ENCODE measurements around the gene RAB11FIP4.

Gene RAB11FIP4

DNA sequence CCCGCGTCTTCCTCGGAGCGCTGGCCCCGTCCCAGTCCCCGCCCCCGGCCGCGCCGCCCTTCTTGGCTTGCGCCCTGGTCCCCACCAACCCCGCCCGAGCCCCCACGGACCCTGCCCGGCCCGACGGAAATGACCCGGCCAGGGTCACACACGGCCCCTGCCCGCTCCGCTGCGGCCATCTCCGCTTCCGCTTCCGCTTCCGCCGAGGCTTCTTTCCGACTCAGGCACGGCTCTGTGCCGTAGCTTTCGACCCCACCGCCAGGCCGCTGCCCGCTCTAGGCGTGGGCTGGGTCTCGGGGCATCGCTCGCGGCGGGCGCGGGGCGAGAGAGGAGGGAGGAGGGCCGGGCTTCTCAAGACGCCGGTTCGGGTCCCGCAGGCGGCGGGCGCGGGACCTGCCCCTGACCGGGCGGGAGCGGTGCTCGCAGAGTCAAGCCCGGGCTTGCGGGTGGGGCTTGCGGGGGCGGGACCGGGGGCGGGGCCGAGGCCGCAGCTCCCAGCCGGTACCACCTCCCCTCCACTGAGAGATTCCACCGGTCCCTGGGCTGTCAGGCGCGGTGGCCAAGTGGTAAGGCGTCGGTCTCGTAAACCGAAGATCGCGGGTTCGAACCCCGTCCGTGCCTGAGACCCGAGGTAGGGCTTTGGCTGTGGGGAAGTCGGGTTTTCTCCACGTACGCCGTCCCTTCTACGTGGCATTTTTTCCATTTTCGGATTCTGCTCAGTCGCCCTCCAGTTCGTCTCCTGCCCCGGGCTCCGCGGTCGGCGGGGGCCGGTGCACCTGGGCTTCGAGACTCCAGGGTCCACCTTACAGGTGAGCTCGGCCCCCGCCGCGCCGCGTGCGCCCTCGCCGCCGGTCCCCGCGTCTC is 158.3 kb downstream of the RAB11FIP4 start:
- peak; percentile 95 for DNase-seq (ENCODE audit: low spot score)

DNA sequence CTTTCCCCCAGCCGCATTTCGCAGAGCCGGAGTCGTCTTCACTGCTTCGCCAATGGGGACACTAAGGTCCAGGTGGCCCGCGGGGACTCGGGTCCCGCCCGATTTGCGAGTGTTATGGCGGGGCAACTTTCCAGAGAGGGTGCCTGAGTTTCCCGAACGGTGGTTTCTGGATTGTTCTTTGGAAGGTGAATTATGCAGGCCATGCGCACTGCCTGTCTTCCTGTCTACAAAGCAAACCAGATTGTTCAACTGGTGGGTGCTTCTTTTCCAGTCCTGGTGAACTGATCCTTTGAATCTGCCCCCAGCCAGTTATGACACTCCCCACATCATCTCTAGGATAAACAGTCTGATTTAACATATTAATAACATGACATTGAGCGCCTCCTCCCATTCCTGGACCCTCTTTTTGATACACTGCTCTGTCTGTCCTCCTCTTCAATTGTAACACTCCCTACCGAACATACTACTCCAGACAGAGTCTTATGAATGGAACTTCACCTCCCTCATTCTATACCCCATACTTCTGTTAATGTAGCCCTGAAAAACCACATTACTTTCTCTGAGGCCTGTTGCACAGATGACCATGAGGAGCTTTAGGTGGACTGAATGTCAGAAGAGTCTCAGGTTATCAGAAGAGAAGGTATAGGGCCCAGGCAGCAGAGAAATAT is 159.0 kb downstream of the RAB11FIP4 start:
- no peak for DNase-seq (ENCODE audit: low spot score)

DNA sequence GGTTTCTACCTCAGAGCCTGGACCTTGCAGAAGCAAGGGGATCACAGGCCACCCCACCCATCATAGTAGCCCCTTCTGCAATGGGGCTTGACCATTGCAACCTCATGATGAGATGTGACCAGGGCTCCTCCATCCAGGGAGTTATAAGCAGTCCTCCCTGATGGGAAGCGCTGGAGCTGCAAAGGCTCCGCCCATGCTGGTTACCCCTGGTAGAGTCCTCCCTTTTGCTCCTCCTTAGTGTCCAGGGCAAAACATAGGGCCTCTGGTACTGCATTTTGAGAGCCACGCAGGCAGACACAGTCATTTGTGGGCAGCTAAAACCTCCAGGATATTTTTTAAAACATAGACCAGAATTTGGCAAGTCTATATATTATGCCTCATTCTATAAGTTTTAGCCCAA is 161.1 kb downstream of the RAB11FIP4 start:
- DNase-seq (ENCODE audit: low spot score): no peak

GRCh38 chr17:31553506-31553905 is 162.0 kb downstream of the RAB11FIP4 start:
- DNase-seq (ENCODE audit: low spot score): no peak

DNA sequence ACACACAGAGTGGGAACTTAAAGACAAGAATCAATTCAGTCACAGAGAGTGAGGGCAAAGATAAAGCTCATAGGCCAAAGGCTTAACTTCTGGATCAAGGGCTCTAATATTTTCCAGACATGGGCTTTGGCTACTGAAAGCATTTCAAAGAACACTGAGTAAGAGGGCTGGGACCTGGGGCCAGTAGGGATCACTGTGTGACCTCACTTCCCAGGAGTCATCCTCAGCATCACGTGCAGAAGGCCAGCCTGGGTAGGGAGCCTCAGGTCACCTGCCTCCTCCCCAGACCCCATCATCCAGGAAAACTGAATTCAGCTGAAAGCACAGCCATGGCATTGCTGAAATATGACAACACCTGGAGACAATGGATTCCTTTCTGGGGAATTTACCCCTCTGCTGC is 163.5 kb downstream of the RAB11FIP4 start:
- DNase-seq (ENCODE audit: low spot score): no peak

DNA sequence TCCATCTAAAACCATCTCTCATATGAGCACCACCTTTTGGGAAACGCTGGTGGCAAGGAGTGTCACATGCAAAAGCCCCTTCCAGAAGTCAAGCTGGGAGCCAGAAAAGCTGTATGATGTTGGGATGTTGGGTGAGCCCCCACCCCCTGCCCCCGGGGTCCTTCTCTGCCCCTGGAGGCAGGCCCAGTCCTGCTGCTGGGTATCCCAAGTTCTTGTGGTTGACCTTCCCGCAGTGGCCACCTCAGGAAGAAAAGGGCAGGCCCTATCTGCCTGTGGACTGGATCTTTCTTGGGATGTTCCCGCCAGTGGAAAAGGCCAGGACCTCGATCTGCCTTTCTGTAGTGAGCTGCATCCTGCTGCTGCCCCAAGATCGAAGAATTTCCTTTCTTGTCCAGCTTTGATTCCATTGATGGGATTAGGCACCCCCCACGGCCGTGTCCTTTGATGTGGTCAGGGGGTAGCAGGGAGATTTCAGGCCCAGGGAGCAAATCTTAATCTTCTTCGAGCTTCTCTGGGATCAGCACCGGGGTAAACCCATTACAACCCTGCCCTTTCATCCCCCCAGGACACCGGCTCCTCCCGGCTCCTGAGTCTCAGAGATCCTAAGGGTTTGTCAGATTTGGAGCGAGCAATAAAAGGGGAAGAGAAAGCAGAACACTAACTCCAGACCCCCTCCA is 165.6 kb downstream of the RAB11FIP4 start:
- DNase-seq (ENCODE audit: low spot score): no peak

- peak; percentile 68 for DNase-seq (ENCODE audit: low spot score)
Measured at GRCh38 chr17:31558748-31559583, 167.5 kb downstream of the RAB11FIP4 start.

- DNase-seq (ENCODE audit: low spot score): no peak
Measured at GRCh38 chr17:31559584-31560501, 168.4 kb downstream of the RAB11FIP4 start.

GRCh38 chr17:31560616-31561235 is 169.3 kb downstream of the RAB11FIP4 start:
- DNase-seq (ENCODE audit: low spot score): no peak

DNA sequence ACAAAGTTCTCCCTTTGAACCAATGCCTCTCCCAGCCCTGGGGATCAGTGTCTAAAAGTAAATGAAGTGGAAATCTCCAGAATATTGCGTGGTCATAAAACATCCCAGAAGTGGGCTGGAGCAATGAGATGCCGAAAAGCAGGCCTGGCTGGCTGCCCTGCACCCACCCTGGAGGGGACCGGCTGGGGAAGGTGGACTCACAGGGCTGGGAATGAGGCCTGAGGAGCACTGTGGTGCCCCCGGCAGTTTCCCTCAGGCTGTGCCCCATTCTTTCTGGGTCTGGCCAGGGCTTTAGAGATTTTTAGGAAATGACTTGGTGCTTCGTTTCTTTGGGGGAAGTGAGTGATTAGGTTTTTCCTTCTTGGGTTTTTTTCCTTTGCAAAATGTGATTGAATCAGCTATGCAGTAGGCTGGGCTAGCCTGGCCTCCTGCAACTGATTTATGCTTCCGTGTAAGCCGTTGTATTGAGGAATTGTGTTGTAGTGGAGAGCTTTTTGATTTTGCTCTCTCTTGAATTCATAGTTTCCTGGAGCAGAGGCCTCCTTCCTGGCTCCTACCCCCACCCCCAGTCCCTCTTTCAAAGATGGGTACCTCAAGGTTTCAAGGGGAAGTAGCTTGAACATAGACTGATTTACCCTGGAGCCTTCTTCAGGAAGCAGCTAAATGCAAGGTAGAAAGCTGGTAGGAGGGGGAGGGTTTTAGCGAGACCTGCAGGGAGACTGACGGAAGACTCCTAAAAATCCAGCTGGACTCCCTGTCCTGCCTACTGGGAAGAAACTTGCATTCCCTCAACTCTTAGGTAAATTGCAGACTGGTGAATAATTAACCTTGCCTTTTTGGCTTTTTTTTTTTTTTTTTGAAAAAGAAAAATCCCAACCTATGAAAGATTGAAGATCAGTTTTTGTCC is 170.2 kb downstream of the RAB11FIP4 start:
- no peak for DNase-seq (ENCODE audit: low spot score)

DNA sequence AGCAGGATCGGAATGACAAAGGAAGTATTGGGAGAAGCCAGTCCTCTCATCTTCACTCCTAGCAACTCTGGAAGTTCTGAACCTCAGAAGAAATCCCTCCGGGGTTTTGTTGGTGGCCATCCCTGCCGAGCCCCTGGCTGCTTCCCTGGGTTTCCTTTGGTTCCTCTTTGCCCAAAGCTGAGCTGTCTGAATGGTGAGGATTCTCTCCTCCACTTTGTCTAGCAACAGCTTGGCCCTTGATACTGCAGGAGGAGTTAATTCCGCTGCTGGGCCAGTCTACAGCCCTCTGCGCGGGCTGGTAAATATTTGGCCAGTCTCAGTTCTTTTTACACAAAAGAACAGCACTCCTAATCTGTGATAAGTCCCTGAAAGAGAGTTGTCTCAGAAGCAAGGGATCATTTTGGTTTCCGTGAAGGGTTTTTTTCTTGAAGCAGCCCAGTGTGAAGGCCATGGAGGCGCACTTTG is 170.9 kb downstream of the RAB11FIP4 start:
- no peak for DNase-seq (ENCODE audit: low spot score)

GRCh38 chr17:31564291-31564690 is 172.8 kb downstream of the RAB11FIP4 start:
- DNase-seq (ENCODE audit: low spot score): no peak

DNA sequence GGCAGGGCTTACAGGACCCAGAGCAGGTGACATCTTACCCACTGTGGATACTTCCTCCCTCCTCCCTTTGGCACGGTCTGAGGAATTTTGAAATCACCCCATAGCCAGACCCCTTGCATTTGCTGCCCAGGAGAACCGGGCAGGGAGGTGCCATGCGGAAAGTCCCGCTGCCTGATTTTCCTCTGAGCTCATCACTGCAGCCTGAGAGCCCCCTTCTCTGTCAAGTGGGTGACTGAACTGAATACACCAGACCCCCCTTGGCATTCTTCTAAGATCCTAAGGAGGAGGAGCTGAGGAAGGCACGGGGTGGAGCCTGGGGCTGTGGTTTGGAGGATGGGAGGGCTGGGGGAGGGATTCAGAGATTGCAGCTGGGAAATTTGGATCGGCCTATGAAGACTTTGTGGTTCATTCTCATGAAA is 173.4 kb downstream of the RAB11FIP4 start:
- DNase-seq (ENCODE audit: low spot score): no peak

DNA sequence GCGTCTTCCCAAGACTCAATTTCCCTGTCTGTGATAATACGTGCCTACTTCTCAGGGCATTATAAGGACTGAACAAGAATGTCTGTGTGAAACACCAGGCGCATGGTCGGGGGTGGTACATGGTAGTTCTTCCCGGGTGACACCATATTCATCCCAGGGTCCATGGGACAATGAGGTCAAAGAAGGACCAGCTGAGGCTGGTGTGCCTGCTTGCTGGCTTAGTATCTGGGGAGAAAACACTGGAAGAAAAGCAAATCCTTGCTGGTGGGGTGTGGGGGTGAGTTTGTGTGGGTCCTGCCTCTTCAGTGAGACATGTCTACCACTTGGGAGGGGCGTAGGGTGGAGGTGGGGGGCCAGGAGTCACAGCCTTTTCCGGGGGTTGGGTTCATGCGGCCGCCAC is 174.2 kb downstream of the RAB11FIP4 start:
- DNase-seq (ENCODE audit: low spot score): no peak

DNA sequence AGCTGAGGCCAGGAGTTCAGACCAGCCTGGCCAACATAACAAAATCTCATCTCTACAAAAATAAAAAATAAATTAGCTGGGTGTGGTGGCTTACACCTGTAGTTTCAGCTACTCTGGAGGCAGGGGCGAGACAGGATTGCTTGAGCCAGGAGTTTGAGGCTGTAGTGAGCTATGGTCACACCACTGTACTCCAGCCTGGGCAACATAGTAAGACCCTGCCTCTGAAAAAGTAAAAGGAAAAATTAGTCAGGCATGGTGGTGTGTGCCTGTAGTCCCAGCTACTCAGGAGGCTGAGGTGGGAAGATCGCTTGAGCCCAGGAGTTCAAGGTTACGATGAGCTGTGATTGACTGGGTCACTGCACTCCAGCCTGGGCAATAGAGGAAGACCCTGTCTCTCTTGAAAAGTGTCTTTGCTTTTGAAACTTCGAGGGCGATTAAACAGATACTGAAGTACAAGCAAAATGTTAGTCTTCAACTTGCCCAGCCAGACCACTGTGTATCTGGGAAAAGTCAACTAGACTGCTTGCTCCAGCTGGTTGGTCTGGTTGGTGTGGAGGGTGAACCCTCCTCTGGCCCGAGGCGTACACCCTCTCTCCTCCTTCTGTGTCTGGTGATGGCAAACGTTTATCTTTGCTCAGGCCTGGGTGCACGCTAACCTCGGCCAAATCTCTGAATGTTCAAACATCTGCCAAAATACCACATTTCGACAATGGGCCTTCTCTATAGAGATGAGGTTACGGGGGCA is 174.9 kb downstream of the RAB11FIP4 start:
- DNase-seq (ENCODE audit: low spot score): no peak

DNA sequence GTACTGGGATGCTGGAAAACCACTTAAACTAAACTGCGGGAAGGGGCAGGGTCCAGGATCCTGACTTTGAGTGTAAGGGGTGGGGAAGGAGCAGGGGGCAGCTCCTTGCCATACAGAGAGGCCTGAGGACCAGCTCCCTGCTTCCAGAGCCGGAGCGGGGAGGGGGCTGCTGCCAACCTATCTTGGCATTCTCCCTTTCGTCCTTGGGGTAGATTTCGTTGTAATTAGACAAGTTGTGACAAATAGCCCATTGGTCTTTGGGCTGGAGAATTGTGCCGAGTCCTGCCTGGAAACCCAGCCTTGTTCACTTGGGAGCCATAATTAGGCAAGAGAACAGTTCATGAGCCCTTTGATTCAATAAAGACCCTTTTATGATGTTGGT is 175.5 kb downstream of the RAB11FIP4 start:
- no peak for DNase-seq (ENCODE audit: low spot score)

GRCh38 chr17:31568121-31568520 is 176.6 kb downstream of the RAB11FIP4 start:
- peak; percentile 36 for DNase-seq (ENCODE audit: low spot score)

DNA sequence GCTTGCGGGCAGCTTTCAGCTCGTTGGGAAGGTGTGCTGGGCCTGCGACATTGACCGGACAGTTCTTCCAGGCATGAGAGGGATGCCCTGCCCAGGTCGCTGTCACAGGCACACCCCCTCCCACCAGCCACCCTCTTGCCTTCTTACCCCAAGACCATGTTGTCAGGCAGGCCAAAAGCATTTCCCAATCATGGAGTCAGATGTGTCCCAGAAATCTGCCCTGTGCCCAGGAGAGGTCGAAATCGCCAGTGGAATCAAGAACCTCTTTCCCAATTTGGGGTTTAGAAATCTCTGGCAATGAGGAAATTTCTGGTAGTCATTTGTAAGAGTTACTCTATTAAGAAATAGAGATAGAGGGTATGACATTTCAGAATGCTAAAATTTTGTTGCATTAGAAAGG is 177.1 kb downstream of the RAB11FIP4 start:
- no peak for DNase-seq (ENCODE audit: low spot score)

DNA sequence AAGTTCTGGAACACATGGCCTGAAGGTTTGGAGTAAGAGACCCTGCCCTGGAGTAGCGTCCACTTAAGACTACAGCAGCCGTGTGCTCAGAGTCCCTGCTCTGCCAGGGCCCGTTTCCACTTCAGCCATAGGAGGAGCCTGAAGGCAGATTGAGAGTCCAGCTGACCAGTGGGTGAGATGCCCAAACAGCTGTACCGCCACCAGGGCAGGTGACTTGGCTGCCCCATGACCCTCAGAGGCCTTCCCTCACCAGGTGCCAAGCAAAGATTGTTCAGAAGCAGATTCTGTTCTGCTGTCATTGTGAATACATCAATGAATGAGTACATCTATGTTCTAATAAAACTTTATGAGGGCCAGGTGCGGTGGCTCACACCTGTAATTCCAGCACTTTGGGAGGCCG is 178.8 kb downstream of the RAB11FIP4 start:
- no peak for DNase-seq (ENCODE audit: low spot score)
